DMS153 treated with DMSO at 0.1 percent for 48 hours (cell line): Measurements from ENCODE around the gene ATG9B.
"Not testable (repeated sequence)": the region's sequence is repeated elsewhere in the genome, so short reads cannot be mapped to it uniquely, and the experiment has no call there.

ENCODE experiments used
- DNase-seq: peaks from one replicate; lab custom pipeline; 2025; ENCODE audit not compliant: unreplicated experiment; lab: John Stamatoyannopoulos, UW

ATG9B gene

GRCh38 chr7:151058781-151059366 is 34.6 kb upstream of the ATG9B start:
- DNase-seq = no peak

DNA sequence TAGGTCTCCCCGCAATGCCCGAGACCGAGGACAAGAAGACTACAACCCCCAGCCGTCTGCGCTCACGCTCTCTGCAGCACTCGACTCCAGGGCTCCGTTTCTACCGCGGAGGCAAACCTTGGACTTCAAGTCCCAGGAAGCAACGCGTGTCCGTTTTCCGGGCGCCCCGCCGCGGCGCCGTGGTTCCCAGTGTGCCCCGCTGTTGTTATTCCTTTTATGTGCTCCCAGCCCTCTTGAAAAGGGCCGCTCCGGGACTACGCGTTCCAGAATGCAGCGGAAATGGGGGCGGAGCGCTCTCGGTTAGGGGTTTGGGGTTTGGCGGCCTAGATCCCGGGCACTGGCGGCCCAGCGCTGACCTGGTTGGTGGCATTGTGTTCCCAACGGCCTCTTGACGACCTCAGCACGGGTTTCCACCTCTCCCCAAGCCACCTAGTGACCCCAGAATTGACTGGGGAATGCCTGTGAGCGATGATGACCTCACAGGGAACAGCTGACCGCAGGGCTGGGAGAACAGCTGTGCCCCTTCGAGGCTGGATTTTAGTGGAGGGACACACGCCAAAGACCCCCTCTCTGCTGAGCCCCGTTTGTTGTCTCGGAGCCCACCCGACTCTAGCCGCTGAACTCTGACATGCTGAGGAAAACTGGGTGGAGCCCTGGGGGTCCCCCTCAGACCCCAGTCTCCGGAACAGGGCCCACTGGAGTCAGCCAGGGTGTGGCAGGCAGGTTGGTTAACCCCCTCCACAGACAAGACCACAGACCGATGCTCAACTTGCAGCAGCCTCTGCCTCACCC is 33.9 kb upstream of the ATG9B start:
- peak; percentile 98 for DNase-seq

DNA sequence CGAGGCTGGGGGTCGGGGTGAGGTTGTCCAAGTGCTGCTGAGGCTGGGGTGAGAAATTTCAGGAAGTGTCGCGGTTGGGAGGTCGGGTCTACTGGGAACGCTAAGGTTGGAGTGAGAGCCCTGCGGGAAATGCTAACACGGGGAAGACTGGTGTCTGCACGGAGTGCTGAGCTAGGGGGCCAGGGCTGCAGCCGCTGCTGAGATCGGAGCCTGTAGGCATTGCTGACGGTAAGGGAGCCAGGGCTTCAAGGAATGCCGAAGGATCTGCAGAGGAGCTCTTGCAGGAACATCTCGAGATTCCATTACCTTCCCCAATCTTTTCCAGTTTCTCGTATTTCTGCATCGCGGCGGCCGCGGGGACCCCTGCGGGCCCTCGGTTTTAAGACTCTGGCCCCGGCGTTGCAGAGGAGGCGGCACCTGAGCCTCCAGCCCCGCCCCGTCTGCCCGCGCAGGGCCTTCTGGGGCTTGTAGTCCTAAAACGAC is 33.3 kb upstream of the ATG9B start, which contains the start of gene CDK5:
Gene CDK5 (minus strand): TSS at position 392 of the 483 bp plus-strand sequence. CDS start 49 bp downstream, at position 343.
- no peak for DNase-seq

DNA sequence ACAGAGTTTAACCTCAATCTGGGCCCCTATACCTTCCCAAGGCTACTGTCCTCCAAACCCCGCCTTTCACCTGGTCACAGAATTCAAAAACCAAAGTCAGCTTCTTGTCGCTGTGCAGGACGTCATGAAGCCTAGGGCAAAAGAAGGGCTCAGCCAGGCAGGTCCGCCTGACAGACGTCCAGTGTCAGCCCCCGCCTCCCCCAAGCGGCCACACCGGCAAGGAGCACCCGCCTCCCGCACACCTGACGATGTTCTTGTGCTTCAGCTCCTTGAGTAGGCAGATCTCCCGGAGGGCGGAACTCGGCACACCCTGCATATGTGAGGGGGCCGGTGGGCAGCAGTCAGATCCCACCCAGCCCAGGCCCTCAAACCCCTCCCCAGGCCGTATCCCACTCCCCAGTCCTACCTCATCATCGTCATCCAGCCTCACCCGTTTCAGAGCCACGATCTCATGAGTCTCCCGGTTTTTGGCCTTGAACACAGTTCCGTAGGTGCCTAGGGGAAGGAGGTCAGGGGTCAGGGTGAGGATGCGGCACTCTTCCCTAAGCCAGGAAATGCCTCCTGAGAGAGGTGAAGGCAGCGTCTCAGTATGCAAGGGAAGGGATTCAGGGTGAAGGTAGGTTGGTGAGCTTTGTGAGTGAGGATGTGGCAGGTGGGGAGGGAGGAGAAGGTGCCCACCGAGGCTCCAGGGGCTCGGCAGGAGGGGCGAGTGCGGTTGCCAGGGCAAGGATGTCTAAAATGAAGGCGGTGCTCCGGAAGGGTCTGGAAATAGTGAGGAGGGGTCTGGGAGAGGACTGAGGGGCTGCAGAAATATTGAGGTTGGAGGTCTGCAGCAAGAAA is 32.6 kb upstream of the ATG9B start:
- DNase-seq = no peak

GRCh38 chr7:151056283-151056665 is 32.0 kb upstream of the ATG9B start:
- no peak for DNase-seq

DNA sequence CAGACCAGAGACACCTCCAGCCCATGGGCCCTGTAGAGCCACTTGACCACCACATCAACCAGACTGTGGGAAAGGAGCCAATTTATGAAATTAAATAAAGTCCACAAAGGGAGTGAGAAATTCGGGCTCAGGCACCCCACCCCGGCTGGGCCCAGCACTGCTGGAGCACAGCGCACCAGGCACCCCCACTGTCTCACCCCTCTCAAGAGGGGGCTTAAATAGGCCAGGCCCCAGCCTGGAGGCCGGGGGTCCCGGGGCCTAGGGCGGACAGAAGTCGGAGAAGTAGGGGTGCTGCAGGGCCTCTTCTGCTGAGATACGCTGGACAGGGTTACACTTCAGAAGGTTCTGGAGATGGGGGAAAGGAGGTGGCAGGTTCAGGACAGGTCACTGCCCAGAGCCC is 29.5 kb upstream of the ATG9B start:
- no peak for DNase-seq

GRCh38 chr7:151053096-151053495 is 28.8 kb upstream of the ATG9B start:
- DNase-seq = no peak

- no peak for DNase-seq
Observed at GRCh38 chr7:151051108-151051507, 26.8 kb upstream of the ATG9B start.

GRCh38 chr7:151048911-151049463 is 24.7 kb upstream of the ATG9B start:
- DNase-seq = no peak

DNA sequence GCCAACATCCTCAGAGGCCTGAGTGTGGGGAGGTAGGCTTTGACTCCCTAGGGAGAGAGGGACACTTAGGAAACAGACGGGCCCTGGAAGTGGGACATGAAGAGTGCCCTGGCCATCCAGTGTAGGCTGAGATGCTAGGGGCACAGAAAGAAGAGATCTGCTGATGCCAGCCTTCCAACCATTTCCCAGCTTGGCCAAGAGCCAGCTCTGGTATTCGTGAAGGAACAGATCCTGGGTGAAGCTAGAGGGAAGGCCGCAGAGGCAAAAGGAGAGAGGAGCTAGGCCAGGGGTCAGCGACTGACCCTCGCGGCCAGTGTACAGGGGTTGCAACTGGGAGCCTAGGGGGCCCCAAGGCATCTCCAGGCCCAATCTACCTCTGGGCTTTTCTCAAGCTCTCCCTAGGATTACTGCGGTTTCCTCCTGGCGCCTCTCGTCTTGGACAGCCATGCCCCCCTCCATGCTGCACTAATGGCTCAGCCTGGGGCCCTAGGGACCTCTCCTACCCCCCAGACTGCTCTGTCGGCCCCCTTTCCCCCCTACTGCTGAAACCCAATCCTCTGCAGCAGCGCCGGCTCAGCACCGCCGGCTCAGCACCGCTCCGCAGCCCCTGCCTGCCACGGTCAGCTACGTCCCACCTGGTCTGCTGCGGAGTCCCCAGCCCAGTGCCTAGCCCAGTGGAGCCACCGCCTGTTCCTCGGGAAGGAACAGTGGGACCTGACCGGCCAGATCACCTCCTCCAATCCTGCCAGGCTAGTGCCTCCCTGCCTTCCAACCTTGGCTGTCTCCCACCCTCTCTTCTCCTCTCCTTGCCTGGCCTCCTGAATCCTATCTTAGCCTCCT is 23.9 kb upstream of the ATG9B start, which contains the start of gene ASIC3:
Gene ASIC3 (plus strand): TSS at position 556 of the 840 bp plus-strand sequence. CDS start 355 bp downstream, outside the sequence.
- no peak for DNase-seq

GRCh38 chr7:151046603-151047573 is 22.6 kb upstream of the ATG9B start:
- DNase-seq = no peak

DNA sequence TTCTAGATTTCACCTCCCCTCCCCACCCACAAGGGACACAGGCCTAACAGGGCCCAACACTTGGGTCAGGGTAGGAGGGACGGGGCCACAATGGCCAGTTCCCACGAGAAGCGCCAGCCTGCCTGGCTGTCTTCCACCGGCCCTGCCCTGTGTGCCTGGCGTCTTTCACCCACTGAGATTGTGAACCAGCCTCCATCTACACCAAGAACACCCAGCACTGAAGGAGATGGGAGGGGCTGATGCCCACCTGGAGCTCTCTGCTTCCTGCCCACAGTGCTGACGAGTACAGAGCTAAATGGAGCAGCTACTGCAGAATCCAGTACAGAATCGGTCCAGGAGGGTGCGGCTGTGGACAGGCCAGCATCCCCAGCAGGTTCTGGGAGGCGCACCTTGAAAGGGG is 21.7 kb upstream of the ATG9B start:
- no peak for DNase-seq

GRCh38 chr7:151045262-151045661 is 21.0 kb upstream of the ATG9B start:
- DNase-seq = no peak

DNA sequence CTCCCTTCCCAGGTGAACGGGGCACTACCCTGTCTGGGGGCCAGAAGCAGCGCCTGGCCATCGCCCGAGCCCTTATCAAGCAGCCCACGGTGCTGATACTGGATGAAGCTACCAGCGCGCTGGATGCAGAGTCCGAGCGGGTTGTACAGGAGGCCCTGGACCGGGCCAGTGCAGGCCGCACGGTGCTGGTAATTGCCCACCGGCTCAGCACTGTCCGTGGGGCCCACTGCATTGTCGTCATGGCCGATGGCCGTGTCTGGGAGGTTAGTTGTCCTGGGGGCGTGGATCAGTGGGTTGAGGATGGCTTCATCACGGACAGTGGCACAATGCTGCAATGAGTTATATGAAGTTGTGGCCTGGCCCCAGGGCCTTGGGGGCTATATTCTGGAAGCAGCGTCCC is 19.7 kb upstream of the ATG9B start:
- no peak for DNase-seq

GRCh38 chr7:151043449-151043848 is 19.2 kb upstream of the ATG9B start:
- not testable (repeated sequence) for DNase-seq

DNA sequence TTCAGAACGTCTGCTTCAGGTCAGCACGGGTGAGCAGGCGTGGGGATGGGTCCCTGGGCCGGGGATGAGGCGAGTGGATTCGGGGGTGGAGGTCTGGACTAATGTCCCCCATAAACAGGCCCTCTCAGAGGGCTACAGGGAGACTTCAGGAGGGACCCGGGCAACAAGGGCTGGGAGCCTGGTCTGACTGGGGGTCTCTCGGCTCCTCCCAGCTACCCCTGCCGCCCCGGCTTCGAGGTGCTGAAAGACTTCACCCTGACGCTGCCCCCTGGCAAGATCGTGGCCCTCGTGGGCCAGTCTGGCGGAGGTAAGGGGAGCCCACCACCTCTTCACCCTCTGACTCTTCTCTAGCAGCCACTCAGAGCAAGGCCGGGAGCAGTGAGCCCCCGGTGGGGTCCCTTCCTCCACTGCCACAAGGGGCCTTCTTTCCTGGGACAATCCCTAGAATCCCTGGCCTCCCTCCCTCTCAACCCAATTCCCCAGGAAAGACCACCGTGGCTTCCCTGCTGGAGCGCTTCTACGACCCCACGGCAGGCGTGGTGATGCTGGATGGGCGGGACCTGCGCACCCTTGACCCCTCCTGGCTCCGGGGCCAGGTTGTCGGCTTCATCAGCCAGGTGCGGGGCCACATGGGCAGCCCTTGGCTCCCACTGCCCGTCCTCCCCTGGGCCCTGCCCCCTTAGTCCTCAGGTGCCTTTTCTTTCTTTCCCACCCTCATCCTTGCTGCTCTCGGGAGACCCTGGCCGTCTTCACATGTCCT is 16.5 kb upstream of the ATG9B start:
- no peak for DNase-seq

DNA sequence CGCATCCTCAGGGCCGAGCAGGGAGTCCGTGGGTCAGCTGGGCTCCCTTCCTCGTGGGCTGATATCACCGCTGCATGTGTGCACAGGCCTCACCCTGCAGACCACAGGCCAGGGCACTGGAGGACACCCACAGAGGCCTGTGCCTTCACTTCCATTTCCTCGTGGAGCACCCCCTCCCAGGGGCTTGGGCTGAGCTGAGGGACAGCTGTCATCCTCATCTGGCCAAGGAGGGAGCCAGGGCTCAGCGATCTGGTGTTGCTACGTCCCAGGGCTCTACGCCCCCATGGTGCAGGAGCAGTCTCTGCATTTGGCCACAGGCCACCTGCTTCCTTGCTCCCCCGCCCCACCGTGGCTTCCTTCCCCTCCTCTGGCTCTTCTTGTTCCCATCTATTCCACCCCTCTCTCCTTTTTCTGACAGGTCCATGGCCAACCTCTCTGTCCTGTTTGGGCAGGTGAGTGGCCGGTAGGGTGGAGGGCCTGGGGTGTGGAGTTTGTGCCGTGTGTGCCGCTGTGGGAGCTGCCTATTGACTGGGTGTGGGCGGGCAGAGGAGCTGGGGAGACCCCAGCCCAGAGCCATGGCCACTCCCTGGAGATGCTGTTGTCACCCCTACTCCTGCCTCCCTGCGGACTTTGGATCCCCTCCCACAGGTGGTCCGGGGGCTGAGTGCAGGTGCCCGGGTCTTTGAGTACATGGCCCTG is 15.7 kb upstream of the ATG9B start:
- DNase-seq = no peak
